Measurements from ENCODE around the gene CCDC85C.

CCDC85C gene

DNA sequence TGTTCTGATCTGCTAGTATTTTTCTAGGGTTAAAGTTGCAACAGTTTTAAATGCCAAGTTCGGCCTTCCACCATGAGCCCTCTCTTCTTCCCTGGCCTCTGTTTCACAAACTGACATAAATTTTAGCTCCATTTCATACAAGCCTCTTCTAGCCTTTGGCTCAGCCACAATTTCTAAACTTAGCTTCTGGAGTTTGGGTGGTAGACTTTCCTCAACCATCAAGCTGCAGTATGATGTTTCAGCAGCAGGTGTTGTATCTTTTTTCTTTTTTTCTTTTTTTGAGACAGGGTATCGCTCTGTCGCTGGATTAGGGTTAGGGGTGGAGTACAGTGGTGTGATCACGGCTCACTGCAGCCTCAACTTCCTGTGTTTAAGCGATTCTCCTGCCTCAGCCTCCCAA, 152.8 kb downstream of the CCDC85C start:
- TF ChIP-seq NFRKB (IDR thresholded peaks at IDR 0.05) (no peak), FOXK2 (IDR thresholded peaks at IDR 0.05) (no peak), ARNT (IDR thresholded peaks at IDR 0.05) (no peak), ZNF384 (IDR thresholded peaks at IDR 0.05) (no peak)
- DNase-seq (ENCODE audit: extremely low spot score), result no peak
- ChIA-PET POLR2A (interaction anchor here (1.4 kb wide), 1 partner anchor 30 kb away, joined by 3 read pairs; the partner anchor contains the start of genes CCNK and SETD3), CTCF (interaction anchor here (1.7 kb wide), 1 partner anchor 58 kb away, joined by 5 read pairs; no protein-coding TSS in a partner anchor)

DNA sequence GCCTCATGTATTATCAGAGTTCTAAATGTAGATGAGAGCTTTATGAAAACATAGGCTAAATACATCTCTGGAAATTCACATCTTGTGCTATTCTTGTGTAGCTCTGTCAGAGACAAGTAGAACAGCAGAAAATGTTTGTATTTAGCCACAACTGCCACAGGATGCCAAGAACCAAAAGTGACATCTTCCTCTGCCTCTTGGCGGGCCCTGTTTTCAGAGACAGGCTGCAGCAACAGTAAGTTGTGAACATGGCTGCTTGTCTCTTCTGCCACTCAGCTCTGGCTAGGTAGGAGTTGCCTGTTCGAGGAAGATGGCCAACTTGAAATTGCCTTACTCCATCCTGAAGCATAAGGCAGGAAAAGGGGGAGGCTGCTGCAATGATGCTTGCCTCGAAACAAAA, 153.7 kb downstream of the CCDC85C start:
- ChIA-PET POLR2A (interaction anchor here (1.0 to 1.4 kb wide), 2 partner anchors 31 kb away, joined by 3 read pairs; partner anchors contain the start of genes CCNK and SETD3), CTCF (interaction anchor here (1.7 kb wide), 1 partner anchor 57 kb away, joined by 5 read pairs; no protein-coding TSS in a partner anchor)
- DNase-seq (ENCODE audit: extremely low spot score), result no peak
- TF ChIP-seq CTBP1 (IDR thresholded peaks at IDR 0.05; ENCODE audit: borderline replicate concordance) (no peak), L3MBTL2 (conservative IDR thresholded peaks at IDR 0.05) (no peak)

Data from HEK293T (cell line).